Measurements from ENCODE around the gene LCORL. TPM values are rescaled to one million over a fixed set of nuclear protein-coding genes. Genes with fewer than 3 reads are reported as not detected.
A peak's percentile ranks its signal among the peaks of the same experiment; 100 is the strongest.

LCORL gene
- total and polyA plus RNA-seq, 2 donors from 2014 or later = 2.8 to 13.7 TPM

DNA sequence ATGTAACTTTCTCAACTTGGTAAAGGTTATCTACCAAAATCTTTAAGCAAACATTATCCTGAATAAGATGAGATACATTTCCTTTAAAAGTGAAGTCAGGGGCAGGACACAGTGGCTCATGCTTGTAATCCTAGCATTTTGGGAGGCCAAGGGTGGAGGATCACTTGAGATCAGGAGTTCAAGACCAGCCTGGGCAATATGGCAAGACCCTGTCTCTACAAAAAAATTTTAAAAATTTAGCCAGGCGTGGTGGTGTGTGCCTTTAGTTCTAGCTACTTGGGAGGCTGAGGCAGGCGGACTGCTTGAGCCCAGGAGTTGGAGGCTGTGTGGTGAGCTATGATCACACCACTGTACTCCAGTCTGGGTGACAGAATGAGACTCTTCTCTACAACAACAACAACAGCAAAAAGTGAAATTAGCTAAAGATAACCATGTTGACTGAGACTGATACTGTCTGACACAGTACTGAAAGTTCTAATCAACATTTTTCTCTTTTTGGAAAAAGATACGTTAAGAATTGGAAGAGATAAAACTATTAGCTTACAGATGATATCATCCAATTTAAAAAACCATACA, 215.9 kb downstream of the LCORL start:
- intact Hi-C loops (cut with DNase I) = no loop called here

DNA sequence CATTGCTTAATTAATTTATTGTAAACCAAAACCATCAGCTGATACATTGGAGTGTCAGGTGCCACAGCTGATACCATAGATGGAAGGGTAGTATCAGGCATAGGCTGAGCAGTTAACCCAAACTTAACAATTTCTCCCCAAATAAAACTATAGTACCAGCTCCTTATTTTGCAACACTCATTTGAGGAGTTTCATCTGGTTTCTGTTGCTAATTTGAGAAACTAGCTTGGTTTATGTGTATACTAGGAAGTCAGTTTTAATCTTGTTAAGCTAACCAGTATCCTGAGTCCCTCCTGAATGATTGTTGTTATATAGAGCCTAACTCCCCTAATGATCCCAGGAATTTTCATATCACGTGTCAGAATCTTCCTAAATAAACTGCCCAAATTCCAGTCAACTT, 223.7 kb downstream of the LCORL start:
- H3K9ac ChIP-seq (ENCODE audit: low read length in 3 of 3) = no peak overlapping the region
- no peaks in the 10 kb centered on the region for H3K9me3 ChIP-seq (ENCODE audit: control insufficient read depth in 2 of 3, insufficient read depth in 1 of 3, low read length in 3 of 3)
- DNase-seq = no peak
- peaks cover 0 to 5% (median 2%) of the 10 kb centered on the region in 3 donors for H3K36me3 ChIP-seq (ENCODE audit: control insufficient read depth in 2 of 3, insufficient read depth in 3 of 3, low read length in 3 of 3)
- TF ChIP-seq, protein P1, sequence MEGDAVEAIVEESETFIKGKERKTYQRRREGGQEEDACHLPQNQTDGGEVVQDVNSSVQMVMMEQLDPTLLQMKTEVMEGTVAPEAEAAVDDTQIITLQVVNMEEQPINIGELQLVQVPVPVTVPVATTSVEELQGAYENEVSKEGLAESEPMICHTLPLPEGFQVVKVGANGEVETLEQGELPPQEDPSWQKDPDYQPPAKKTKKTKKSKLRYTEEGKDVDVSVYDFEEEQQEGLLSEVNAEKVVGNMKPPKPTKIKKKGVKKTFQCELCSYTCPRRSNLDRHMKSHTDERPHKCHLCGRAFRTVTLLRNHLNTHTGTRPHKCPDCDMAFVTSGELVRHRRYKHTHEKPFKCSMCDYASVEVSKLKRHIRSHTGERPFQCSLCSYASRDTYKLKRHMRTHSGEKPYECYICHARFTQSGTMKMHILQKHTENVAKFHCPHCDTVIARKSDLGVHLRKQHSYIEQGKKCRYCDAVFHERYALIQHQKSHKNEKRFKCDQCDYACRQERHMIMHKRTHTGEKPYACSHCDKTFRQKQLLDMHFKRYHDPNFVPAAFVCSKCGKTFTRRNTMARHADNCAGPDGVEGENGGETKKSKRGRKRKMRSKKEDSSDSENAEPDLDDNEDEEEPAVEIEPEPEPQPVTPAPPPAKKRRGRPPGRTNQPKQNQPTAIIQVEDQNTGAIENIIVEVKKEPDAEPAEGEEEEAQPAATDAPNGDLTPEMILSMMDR (IDR thresholded peaks at IDR 0.05; ENCODE audit: borderline replicate concordance, extremely low read depth, insufficient read depth) = no peak
- no peak for FAIRE-seq
- intact Hi-C loops (cut with DNase I) = no loop called here
- H3K4me3 ChIP-seq (ENCODE audit: low read length in 3 of 3) = no peak overlapping the region
- H3K4me1 ChIP-seq (ENCODE audit: control insufficient read depth in 2 of 3, insufficient read depth in 2 of 3, low read depth in 1 of 3, low read length in 3 of 3) = no peaks in the 10 kb centered on the region
- H3K27me3 ChIP-seq (ENCODE audit: control insufficient read depth, insufficient read depth, low read length) = no peaks in the 10 kb centered on the region
- H3K27ac ChIP-seq (ENCODE audit: low read depth in 2 of 2, low read length in 2 of 2) = no peak overlapping the region

More for the DNA sequence above, 215.9 kb downstream of the LCORL start:
- Histone ChIP-seq H3K9ac (ENCODE audit: low read length in 3 of 3) (no peak overlapping the region), H3K27me3 (ENCODE audit: control insufficient read depth, insufficient read depth, low read length) (no peaks in the 10 kb centered on the region), H3K4me1 (ENCODE audit: control insufficient read depth in 2 of 3, insufficient read depth in 2 of 3, low read depth in 1 of 3, low read length in 3 of 3) (peaks cover 3 to 16% (median 14%) of the 10 kb centered on the region in 3 donors), H3K36me3 (ENCODE audit: control insufficient read depth in 2 of 3, insufficient read depth in 3 of 3, low read length in 3 of 3) (peaks cover 10 to 17% (median 15%) of the 10 kb centered on the region in 3 donors), H3K27ac (ENCODE audit: low read depth in 2 of 2, low read length in 2 of 2) (no peak overlapping the region), H3K4me3 (ENCODE audit: low read length in 3 of 3) (no peak overlapping the region), H3K9me3 (ENCODE audit: control insufficient read depth in 2 of 3, insufficient read depth in 1 of 3, low read length in 3 of 3) (no peaks in the 10 kb centered on the region)
- DNase-seq (no peak), FAIRE-seq (peak; percentile 15)
- TF ChIP-seq, protein P1 (IDR thresholded peaks at IDR 0.05; ENCODE audit: borderline replicate concordance, extremely low read depth, insufficient read depth) = no peak

DNA sequence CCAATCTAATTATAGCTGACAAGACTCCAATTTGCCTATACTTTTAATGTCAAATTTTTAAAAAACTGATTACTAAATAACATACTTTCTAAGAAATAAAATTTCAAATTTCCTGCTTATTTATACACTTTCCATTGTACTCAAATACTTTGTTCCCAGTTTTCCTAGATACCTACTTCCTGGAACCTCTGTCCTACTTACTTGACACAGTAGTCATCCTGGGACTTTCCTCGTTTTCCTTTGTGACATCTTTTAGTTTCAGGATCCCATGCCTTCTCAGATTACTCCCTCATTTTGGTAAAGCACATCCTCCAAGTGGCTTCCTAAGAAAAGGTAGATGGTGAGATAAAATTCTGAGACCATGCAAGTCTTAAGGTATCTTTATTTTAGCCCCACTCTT, 226.8 kb downstream of the LCORL start:
- DNase-seq = no peak
- FAIRE-seq = no peak
- Histone ChIP-seq H3K4me3 (ENCODE audit: low read length in 3 of 3) (no peak overlapping the region), H3K9ac (ENCODE audit: low read length in 3 of 3) (no peak overlapping the region), H3K36me3 (ENCODE audit: control insufficient read depth in 2 of 3, insufficient read depth in 3 of 3, low read length in 3 of 3) (peaks cover 0 to 2% (median 0%) of the 10 kb centered on the region in 3 donors), H3K9me3 (ENCODE audit: control insufficient read depth in 2 of 3, insufficient read depth in 1 of 3, low read length in 3 of 3) (no peaks in the 10 kb centered on the region), H3K27me3 (ENCODE audit: control insufficient read depth, insufficient read depth, low read length) (no peaks in the 10 kb centered on the region), H3K4me1 (ENCODE audit: control insufficient read depth in 2 of 3, insufficient read depth in 2 of 3, low read depth in 1 of 3, low read length in 3 of 3) (no peaks in the 10 kb centered on the region), H3K27ac (ENCODE audit: low read depth in 2 of 2, low read length in 2 of 2) (no peak overlapping the region)
- TF ChIP-seq, protein P1 (IDR thresholded peaks at IDR 0.05; ENCODE audit: borderline replicate concordance, extremely low read depth, insufficient read depth) = no peak
- intact Hi-C loops (cut with DNase I) = no loop called here

Other genes with a start within 250 kb of the LCORL start
- gene FAM184B, start 240.1 kb downstream of the LCORL start, total RNA-seq = 0.09 TPM
- 0.39 TPM for gene FAM184B, start 240.1 kb downstream of the LCORL start, polyA plus RNA-seq (ENCODE audit: insufficient read depth, low read depth, low replicate concordance)
- gene DCAF16, start 211.0 kb downstream of the LCORL start, total RNA-seq = 40.7 TPM
- gene DCAF16, start 211.0 kb downstream of the LCORL start, polyA plus RNA-seq (ENCODE audit: insufficient read depth, low read depth, low replicate concordance) = 7.4 TPM
- gene NCAPG, start 210.8 kb downstream of the LCORL start, total RNA-seq = 0.91 TPM
- 0.19 TPM for gene NCAPG, start 210.8 kb downstream of the LCORL start, polyA plus RNA-seq (ENCODE audit: insufficient read depth, low read depth, low replicate concordance)